DND-41 (cell line): ENCODE results near the gene MET.

Experiments used
- ATAC-seq: fragments of 200-7000 bp; cut with Tn5 transposase; 3 replicates; pipeline ENCODE4 v1.9.1; 2021; ENCODE audit warnings: low read depth; ENCODE audit not compliant: insufficient read depth
- DNase-seq: peaks from one replicate; pipeline ENCODE4 v3.0.0-alpha.2; 2020
- H2AFZ ChIP-seq: 2 replicates; pipeline ENCODE4 v1.6.0; 2012; ENCODE audit warnings: low read depth, low read length
- H3K27ac ChIP-seq: 2 replicates; pipeline ENCODE4 v1.5.1; 2012; ENCODE audit warnings: low read length, inconsistent platforms
- H3K27me3 ChIP-seq: fragments of 200-600 bp; sonication (generic); 2 replicates; pipeline ENCODE4 v1.6.0; 2012; ENCODE audit warnings: low read length, mild to moderate bottlenecking, inconsistent platforms; ENCODE audit not compliant: insufficient read depth, poor library complexity
- H3K36me3 ChIP-seq: 2 replicates; pipeline ENCODE4 v1.5.1; 2012; ENCODE audit warnings: low read length, inconsistent platforms; ENCODE audit not compliant: insufficient read depth
- H3K4me1 ChIP-seq: 2 replicates; pipeline ENCODE4 v1.5.1; 2012; ENCODE audit warnings: mild to moderate bottlenecking, low read length; ENCODE audit not compliant: insufficient read depth
- H3K4me2 ChIP-seq: 2 replicates; pipeline ENCODE4 v1.6.0; 2012; ENCODE audit warnings: mild to moderate bottlenecking, moderate library complexity, low read length, inconsistent platforms; ENCODE audit not compliant: insufficient read depth
- H3K4me3 ChIP-seq, 2 experiments: fragments of 200-600 bp in 1 of 2; shearing (Covaris generic) in 1 of 2; 2 replicates each; pipeline ENCODE4 v1.5.1; 2012 to 2016; ENCODE audit warnings: inconsistent platforms in 2 of 2, low read length in 2 of 2, mild to moderate bottlenecking in 2 of 2, low read depth in 1 of 2, moderate library complexity in 1 of 2
- H3K79me2 ChIP-seq: 2 replicates; pipeline ENCODE4 v1.6.0; 2012; ENCODE audit warnings: low read length, inconsistent platforms; ENCODE audit not compliant: insufficient read depth
- H3K9ac ChIP-seq: 2 replicates; pipeline ENCODE4 v1.6.0; 2012; ENCODE audit warnings: low read depth, mild to moderate bottlenecking, inconsistent platforms, low read length, moderate library complexity
- H3K9me3 ChIP-seq: 2 replicates; pipeline ENCODE4 v1.5.1; 2012; ENCODE audit warnings: low read length, moderate library complexity, mild to moderate bottlenecking, inconsistent platforms; ENCODE audit not compliant: insufficient read depth, severe bottlenecking
- H4K20me1 ChIP-seq: 2 replicates; pipeline ENCODE4 v1.6.0; 2012; ENCODE audit warnings: low read length; ENCODE audit not compliant: insufficient read depth
- EZH2 ChIP-seq: IDR thresholded peaks from 3 replicates; pipeline ENCODE4 v1.6.1; 2012; ENCODE audit warnings: borderline replicate concordance, low read depth, mild to moderate bottlenecking, moderate library complexity, low read length, inconsistent platforms; ENCODE audit not compliant: severe bottlenecking
- TF ChIP-seq, protein P1 (sequence below): IDR thresholded peaks from 2 replicates; pipeline ENCODE4 v1.5.1; 2012; ENCODE audit warnings: borderline replicate concordance, low read length, moderate library complexity, mild to moderate bottlenecking; ENCODE audit not compliant: poor library complexity, severe bottlenecking; ENCODE audit errors: extremely low read depth

Gene MET

DNA sequence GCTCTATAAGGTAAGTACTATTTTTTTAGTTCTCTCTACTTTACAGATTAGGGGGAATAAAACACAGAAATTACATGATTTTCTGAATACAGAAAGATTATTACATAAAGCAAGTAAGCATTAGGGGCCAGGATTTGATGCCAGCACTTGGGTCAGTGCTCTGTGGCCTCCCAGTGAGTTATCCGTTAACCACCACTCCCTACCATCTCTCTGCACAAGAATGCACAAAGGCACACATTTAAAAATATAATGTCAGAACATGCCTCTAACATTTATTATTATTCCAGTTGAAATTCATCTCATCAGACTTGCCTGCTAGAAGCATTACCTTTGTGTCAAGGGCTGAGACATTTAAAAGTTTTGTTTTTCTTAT lies 59.0 kb downstream of the MET start:
- DNase-seq, result no peak
- Histone ChIP-seq H3K9ac (no peak overlapping the region), H3K9me3 (no peaks in the 10 kb centered on the region), H3K79me2 (no peaks in the 10 kb centered on the region), H4K20me1 (no peaks in the 10 kb centered on the region), H3K4me2 (no peak overlapping the region), H3K4me3 (no peak overlapping the region), H3K27ac (no peak overlapping the region), H3K27me3 (peaks cover 11% of the 10 kb centered on the region), H3K36me3 (no peaks in the 10 kb centered on the region), H2AFZ (no peak overlapping the region), H3K4me1 (no peaks in the 10 kb centered on the region)
- no peak for ATAC-seq
- TF ChIP-seq, protein P1, sequence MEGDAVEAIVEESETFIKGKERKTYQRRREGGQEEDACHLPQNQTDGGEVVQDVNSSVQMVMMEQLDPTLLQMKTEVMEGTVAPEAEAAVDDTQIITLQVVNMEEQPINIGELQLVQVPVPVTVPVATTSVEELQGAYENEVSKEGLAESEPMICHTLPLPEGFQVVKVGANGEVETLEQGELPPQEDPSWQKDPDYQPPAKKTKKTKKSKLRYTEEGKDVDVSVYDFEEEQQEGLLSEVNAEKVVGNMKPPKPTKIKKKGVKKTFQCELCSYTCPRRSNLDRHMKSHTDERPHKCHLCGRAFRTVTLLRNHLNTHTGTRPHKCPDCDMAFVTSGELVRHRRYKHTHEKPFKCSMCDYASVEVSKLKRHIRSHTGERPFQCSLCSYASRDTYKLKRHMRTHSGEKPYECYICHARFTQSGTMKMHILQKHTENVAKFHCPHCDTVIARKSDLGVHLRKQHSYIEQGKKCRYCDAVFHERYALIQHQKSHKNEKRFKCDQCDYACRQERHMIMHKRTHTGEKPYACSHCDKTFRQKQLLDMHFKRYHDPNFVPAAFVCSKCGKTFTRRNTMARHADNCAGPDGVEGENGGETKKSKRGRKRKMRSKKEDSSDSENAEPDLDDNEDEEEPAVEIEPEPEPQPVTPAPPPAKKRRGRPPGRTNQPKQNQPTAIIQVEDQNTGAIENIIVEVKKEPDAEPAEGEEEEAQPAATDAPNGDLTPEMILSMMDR, result no peak
- no peak for TF ChIP-seq EZH2

DNA sequence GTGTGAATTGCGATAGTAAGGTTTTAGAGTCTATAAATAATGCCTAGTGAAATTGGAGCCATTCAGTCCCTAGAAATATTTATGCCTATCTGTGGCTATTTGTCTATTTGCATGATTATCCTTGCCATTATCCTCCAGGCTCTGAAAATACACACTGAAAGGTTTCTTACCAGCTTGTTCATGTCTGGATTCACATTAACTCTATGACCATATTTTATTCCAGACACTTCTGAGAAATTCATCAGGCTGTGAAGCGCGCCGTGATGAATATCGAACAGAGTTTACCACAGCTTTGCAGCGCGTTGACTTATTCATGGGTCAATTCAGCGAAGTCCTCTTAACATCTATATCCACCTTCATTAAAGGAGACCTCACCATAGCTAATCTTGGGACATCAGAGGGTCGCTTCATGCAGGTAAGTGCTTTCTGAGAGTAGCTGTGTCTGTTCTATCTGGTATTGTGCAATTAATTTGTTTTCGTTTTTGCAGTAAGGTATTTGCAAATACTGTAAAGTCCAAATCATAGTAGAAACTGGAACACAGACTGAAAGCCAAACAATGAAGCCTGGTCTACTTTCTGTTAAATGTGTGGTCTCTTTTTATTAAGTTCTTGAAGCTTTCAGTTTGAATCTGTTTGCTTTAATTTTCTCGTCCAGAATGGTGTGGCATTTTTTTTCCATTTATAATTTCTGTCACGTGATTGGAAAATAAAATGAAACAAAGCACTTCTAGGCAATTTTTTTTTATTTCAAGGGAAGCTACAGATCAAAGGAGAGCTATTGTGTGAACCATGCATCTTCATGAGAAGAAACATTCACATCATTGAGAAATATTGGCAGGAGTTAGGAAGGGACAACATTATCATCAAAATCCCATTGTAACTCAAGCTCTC lies 59.7 kb downstream of the MET start:
- H3K27ac ChIP-seq, result no peak overlapping the region
- H3K9me3 ChIP-seq, result no peaks in the 10 kb centered on the region
- H3K36me3 ChIP-seq, result no peaks in the 10 kb centered on the region
- no peak overlapping the region for H3K4me3 ChIP-seq
- H3K9ac ChIP-seq, result no peak overlapping the region
- H4K20me1 ChIP-seq, result no peaks in the 10 kb centered on the region
- TF ChIP-seq, protein P1, result no peak
- no peak for TF ChIP-seq EZH2
- no peaks in the 10 kb centered on the region for H3K79me2 ChIP-seq
- H3K4me2 ChIP-seq, result no peak overlapping the region
- no peaks in the 10 kb centered on the region for H3K4me1 ChIP-seq
- DNase-seq (no peak), ATAC-seq (no peak)
- peaks cover 11% of the 10 kb centered on the region for H3K27me3 ChIP-seq
- H2AFZ ChIP-seq, result no peak overlapping the region

DNA sequence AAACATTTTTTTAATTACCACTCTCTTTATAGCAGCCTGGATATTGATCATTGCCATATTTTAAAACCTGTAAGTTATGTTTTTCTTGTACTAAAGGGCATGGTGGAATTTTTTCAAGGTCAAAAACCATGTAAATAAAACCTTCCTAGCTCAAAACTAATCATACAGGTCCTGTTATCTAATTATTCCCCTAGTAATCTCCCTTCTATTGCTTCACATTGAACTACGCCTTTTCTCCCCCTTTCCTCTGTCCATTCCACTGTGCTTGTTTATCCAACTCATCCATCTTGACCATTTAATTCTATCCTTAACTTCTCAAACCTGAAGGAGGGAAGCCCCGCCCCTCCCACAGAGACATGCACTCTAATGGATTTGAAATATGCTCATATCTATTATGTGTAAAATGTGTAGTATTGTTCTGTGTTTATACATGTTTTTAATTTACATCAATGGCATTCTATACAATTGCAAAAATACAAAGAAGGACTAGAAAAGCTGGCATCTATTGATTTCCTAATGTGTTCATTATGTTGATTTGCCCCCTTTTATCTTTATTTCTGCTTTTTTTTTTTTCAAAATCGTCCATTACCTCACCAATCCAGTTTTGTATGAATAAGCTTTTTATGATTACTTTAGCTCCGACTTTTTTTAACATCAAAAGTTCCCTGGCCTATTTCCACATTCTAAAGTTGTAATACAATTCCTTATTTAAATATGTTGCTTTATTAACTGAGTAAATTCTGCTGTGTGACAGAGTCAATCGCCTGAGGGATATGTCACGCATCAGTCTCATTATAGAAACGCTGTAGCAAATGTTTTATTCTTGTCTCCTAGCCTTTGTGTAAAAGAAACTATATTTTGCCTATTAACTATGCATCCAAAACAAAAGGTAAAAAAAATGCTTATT lies 61.0 kb downstream of the MET start:
- DNase-seq, result no peak
- no peaks in the 10 kb centered on the region for H3K79me2 ChIP-seq
- H3K4me2 ChIP-seq, result no peak overlapping the region
- no peak overlapping the region for H3K4me3 ChIP-seq
- TF ChIP-seq, protein P1, result no peak
- no peak for TF ChIP-seq EZH2
- H3K27ac ChIP-seq, result no peak overlapping the region
- peaks cover 11% of the 10 kb centered on the region for H3K27me3 ChIP-seq
- no peaks in the 10 kb centered on the region for H3K9me3 ChIP-seq
- no peaks in the 10 kb centered on the region for H3K4me1 ChIP-seq
- no peaks in the 10 kb centered on the region for H3K36me3 ChIP-seq
- H2AFZ ChIP-seq, result no peak overlapping the region
- no peak overlapping the region for H3K9ac ChIP-seq
- H4K20me1 ChIP-seq, result no peaks in the 10 kb centered on the region
- no peak for ATAC-seq
